Keratinocyte (primary cell): ENCODE results near the gene GAP43.

Experiments
- CTCF ChIP-seq, 3 experiments: IDR thresholded peaks in 1 of 3; conservative IDR thresholded peaks in 1 of 3; optimal IDR thresholded peaks in 1 of 3; 2 replicates in 2 of 3; 3 replicates in 1 of 3; pipeline versions ENCODE3 to v1.5.1; 2011; ENCODE audit warnings: low read length in 3 of 3, mild to moderate bottlenecking in 3 of 3, moderate library complexity in 2 of 3, control low read depth in 1 of 3, inconsistent platforms in 1 of 3; ENCODE audit not compliant: insufficient read depth in 2 of 3; ENCODE audit errors: extremely low read depth in 1 of 3
- EZH2 ChIP-seq: IDR thresholded peaks from one replicate; pipeline ENCODE4 v1.6.1; 2012; ENCODE audit warnings: inconsistent platforms, mild to moderate bottlenecking, low read length, moderate library complexity

- TF ChIP-seq CTCF (optimal IDR thresholded peaks at IDR 0.05 in 1 of 3, IDR thresholded peaks at IDR 0.05 in 1 of 3, conservative IDR thresholded peaks at IDR 0.05 in 1 of 3; ENCODE audit: extremely low read depth in 1 of 3, insufficient read depth in 2 of 3, low read length in 3 of 3) (no peak), EZH2 (no peak)
Measured at GRCh38 chr3:115578331-115578730, 45.0 kb upstream of the GAP43 start.
